ENCODE data around the gene KAT2A.

The KAT2A gene

DNA sequence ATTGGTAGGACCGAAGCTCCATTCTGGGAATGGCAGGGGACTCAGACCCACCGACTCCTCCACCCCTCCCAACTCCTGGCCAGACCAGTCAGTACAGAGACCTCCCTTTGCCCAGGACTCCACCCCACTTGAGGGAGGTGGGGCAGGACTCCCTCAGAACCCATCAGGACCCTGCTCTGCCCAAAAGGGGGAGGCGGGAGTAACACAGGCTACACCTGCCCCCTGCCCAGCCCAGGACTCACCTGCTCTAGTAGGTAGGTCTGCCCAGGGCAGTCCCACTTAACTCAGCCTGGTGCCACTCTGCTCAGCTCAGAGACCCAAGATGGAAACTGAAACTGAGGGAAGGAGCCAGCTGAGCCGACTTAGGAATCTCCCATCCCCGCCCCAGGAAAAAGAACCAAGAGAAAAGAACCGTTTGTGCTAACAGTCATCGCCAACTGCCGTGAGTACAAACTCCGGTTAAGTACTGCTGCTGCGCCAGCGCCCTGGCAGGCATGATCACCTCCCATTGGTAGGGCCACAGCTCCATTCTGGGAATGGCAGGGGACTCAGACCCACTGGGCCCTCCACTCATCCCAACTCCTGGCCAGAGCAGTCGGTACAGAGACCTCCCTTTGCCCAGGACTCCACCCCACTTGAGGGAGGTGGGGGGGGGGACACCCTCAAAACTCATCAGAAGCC, 9.2 kb downstream of the KAT2A start:
- Histone ChIP-seq H3K4me2 (ENCODE audit: low read length) (no peak overlapping the region), H3K4me1 (ENCODE audit: control insufficient read depth, low read depth, low read length) (peaks cover 3% of the 10 kb centered on the region), H2BK15ac (replicated peaks; ENCODE audit: low read depth) (no peak overlapping the region), H2AK5ac (ENCODE audit: low read length) (no peak overlapping the region), H3K4me3 (ENCODE audit: low read length) (no peak overlapping the region), H3K9ac (ENCODE audit: low read length) (no peak overlapping the region), H3K56ac (ENCODE audit: low read length) (no peak overlapping the region), H3K79me1 (ENCODE audit: low read length) (no peaks in the 10 kb centered on the region), H3K79me2 (ENCODE audit: control insufficient read depth, insufficient read depth, low read length) (no peaks in the 10 kb centered on the region), H3K27ac (ENCODE audit: low read depth, low read length) (no peak overlapping the region), H3K36me3 (ENCODE audit: control insufficient read depth, insufficient read depth, low read length) (peaks cover 4% of the 10 kb centered on the region), H2BK5ac (ENCODE audit: low read length) (no peak overlapping the region), H4K8ac (ENCODE audit: low read depth, low read length) (no peak overlapping the region), H3K23ac (ENCODE audit: low read length) (no peak overlapping the region), H3K18ac (ENCODE audit: low read length) (no peak overlapping the region), H4K5ac (ENCODE audit: low read length) (no peak overlapping the region), H2BK120ac (ENCODE audit: low read depth, low read length) (no peak overlapping the region), H3K27me3 (ENCODE audit: insufficient read depth, low read length, poor library complexity) (no peaks in the 10 kb centered on the region), H3K4ac (ENCODE audit: low read depth, low read length) (no peak overlapping the region)
- WGBS (ENCODE audit: extremely low coverage, insufficient coverage, low lambda C conversion rate): no CpG with 5 or more reads among the region's 12 CpGs
- no peak for DNase-seq

- H3K27ac ChIP-seq (ENCODE audit: low read depth, low read length): no peak overlapping the region
- DNase-seq: no peak
- H3K9ac ChIP-seq (ENCODE audit: low read length): no peak overlapping the region
- H3K18ac ChIP-seq (ENCODE audit: low read length): no peak overlapping the region
- H3K79me2 ChIP-seq (ENCODE audit: control insufficient read depth, insufficient read depth, low read length): no peaks in the 10 kb centered on the region
- H3K4me1 ChIP-seq (ENCODE audit: control insufficient read depth, low read depth, low read length): peaks cover 3% of the 10 kb centered on the region
- no peak overlapping the region for H4K5ac ChIP-seq (ENCODE audit: low read length)
- H3K4me3 ChIP-seq (ENCODE audit: low read length): no peak overlapping the region
- H2BK5ac ChIP-seq (ENCODE audit: low read length): no peak overlapping the region
- no peak overlapping the region for H3K56ac ChIP-seq (ENCODE audit: low read length)
- no peak overlapping the region for H2AK5ac ChIP-seq (ENCODE audit: low read length)
- H2BK15ac ChIP-seq (replicated peaks; ENCODE audit: low read depth): no peak overlapping the region
- H3K27me3 ChIP-seq (ENCODE audit: insufficient read depth, low read length, poor library complexity): no peaks in the 10 kb centered on the region
- no peak overlapping the region for H2BK120ac ChIP-seq (ENCODE audit: low read depth, low read length)
- H3K36me3 ChIP-seq (ENCODE audit: control insufficient read depth, insufficient read depth, low read length): peaks cover 4% of the 10 kb centered on the region
- no peaks in the 10 kb centered on the region for H3K79me1 ChIP-seq (ENCODE audit: low read length)
- no peak overlapping the region for H3K4ac ChIP-seq (ENCODE audit: low read depth, low read length)
- no peak overlapping the region for H3K4me2 ChIP-seq (ENCODE audit: low read length)
- H4K8ac ChIP-seq (ENCODE audit: low read depth, low read length): no peak overlapping the region
- H3K23ac ChIP-seq (ENCODE audit: low read length): no peak overlapping the region
- WGBS (ENCODE audit: extremely low coverage, insufficient coverage, low lambda C conversion rate): no CpG with 5 or more reads among the region's 11 CpGs
Observed at GRCh38 chr17:42111265-42111636, 9.9 kb downstream of the KAT2A start.

GRCh38 chr17:42110301-42111264, 10.6 kb downstream of the KAT2A start:
- no peak overlapping the region for H3K4me2 ChIP-seq (ENCODE audit: low read length)
- H3K27me3 ChIP-seq (ENCODE audit: insufficient read depth, low read length, poor library complexity): no peaks in the 10 kb centered on the region
- peaks cover 3% of the 10 kb centered on the region for H3K4me1 ChIP-seq (ENCODE audit: control insufficient read depth, low read depth, low read length)
- H4K8ac ChIP-seq (ENCODE audit: low read depth, low read length): no peak overlapping the region
- no peak overlapping the region for H2BK5ac ChIP-seq (ENCODE audit: low read length)
- H3K56ac ChIP-seq (ENCODE audit: low read length): no peak overlapping the region
- H3K23ac ChIP-seq (ENCODE audit: low read length): no peak overlapping the region
- no peak overlapping the region for H3K18ac ChIP-seq (ENCODE audit: low read length)
- no peaks in the 10 kb centered on the region for H3K79me2 ChIP-seq (ENCODE audit: control insufficient read depth, insufficient read depth, low read length)
- no peak overlapping the region for H3K27ac ChIP-seq (ENCODE audit: low read depth, low read length)
- no peak for DNase-seq
- no peak overlapping the region for H2BK120ac ChIP-seq (ENCODE audit: low read depth, low read length)
- no peak overlapping the region for H4K5ac ChIP-seq (ENCODE audit: low read length)
- H2BK15ac ChIP-seq (replicated peaks; ENCODE audit: low read depth): no peak overlapping the region
- no peak overlapping the region for H3K9ac ChIP-seq (ENCODE audit: low read length)
- H3K4ac ChIP-seq (ENCODE audit: low read depth, low read length): no peak overlapping the region
- H3K4me3 ChIP-seq (ENCODE audit: low read length): no peak overlapping the region
- peaks cover 2% of the 10 kb centered on the region for H3K36me3 ChIP-seq (ENCODE audit: control insufficient read depth, insufficient read depth, low read length)
- H2AK5ac ChIP-seq (ENCODE audit: low read length): no peak overlapping the region
- H3K79me1 ChIP-seq (ENCODE audit: low read length): no peaks in the 10 kb centered on the region
- WGBS (ENCODE audit: extremely low coverage, insufficient coverage, low lambda C conversion rate): no CpG with 5 or more reads among the region's 18 CpGs

DNA sequence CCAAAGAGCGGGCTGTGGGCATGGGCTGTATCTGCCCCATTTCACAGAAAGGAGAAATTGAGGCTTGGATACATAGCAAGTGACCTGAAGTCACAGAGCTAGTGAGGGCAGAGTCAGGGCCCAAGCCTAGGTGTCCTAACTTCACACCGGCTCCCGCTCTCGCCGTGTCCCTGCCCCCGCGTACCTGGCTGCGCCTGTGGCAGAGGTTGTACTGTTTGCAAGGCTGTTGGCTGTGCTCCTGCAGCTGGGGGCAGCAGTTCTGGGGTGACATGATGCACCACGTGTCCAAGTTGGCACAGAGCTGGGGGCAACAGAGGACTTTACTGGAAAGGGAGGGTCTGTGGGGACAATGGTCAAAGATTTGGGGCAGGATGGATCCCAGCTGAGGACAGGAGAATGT, 12.1 kb downstream of the KAT2A start:
- Histone ChIP-seq H3K27ac (ENCODE audit: low read depth, low read length) (no peak overlapping the region), H3K79me1 (ENCODE audit: low read length) (no peaks in the 10 kb centered on the region), H3K9ac (ENCODE audit: low read length) (no peak overlapping the region), H3K4ac (ENCODE audit: low read depth, low read length) (no peak overlapping the region), H2BK15ac (replicated peaks; ENCODE audit: low read depth) (no peak overlapping the region), H2AK5ac (ENCODE audit: low read length) (no peak overlapping the region), H3K4me1 (ENCODE audit: control insufficient read depth, low read depth, low read length) (peaks cover 3% of the 10 kb centered on the region), H3K27me3 (ENCODE audit: insufficient read depth, low read length, poor library complexity) (no peaks in the 10 kb centered on the region), H3K79me2 (ENCODE audit: control insufficient read depth, insufficient read depth, low read length) (no peaks in the 10 kb centered on the region), H3K18ac (ENCODE audit: low read length) (no peak overlapping the region), H3K36me3 (ENCODE audit: control insufficient read depth, insufficient read depth, low read length) (no peaks in the 10 kb centered on the region), H4K5ac (ENCODE audit: low read length) (no peak overlapping the region), H2BK120ac (ENCODE audit: low read depth, low read length) (no peak overlapping the region), H3K4me3 (ENCODE audit: low read length) (no peak overlapping the region), H2BK5ac (ENCODE audit: low read length) (no peak overlapping the region), H3K23ac (ENCODE audit: low read length) (no peak overlapping the region), H3K4me2 (ENCODE audit: low read length) (no peak overlapping the region), H3K56ac (ENCODE audit: low read length) (no peak overlapping the region), H4K8ac (ENCODE audit: low read depth, low read length) (no peak overlapping the region)
- no CpG with 5 or more reads among the region's 9 CpGs for WGBS (ENCODE audit: extremely low coverage, insufficient coverage, low lambda C conversion rate)
- DNase-seq: no peak

DNA sequence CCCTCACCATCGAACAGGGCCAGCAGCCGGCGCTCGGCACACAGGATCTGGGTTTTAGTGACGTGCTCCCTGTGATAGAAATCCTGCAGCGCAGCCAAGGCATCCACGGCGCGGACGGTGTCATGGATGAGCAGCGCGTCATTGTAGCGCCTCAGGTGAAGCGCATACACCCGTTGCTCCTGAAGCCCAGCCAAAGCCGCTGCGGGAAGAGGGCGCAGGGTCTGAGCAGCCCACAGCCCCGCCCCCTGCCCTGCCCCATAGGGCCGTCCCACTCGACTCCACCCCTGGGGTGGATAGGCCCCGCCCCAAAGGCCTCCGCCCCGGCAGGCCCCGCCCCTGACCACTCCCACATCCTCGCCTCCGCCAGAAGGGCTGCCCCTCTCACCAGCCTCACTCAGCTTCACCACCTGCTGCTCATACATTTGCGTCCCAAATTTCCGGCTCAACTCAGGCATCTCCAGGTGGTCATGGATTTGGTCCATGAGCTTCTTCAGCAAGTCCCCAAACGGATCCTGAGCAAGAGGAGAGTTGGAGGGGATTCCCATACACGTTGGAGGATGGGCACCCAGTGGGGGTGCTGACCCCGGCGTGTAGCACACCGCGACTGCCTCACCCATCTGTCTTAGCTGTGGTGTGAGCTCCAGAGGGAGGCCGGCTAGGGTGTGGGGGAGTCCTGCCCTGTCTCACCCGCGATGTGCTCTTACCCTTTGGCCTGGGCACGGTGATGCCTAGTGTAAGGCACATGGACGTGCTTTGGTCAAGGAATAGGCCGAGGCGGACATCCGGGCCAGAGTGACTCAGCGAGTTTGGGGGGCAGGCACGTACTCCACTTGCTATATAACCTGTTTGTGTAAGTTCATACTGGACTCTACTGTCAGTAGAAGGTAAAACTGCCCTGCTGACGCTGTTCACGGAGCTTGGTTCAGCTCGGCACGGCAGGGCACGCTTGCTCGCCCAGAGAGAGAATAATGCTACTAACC, 13.3 kb downstream of the KAT2A start:
- no peak overlapping the region for H2AK5ac ChIP-seq (ENCODE audit: low read length)
- H3K79me1 ChIP-seq (ENCODE audit: low read length): no peaks in the 10 kb centered on the region
- no peak overlapping the region for H3K18ac ChIP-seq (ENCODE audit: low read length)
- no peaks in the 10 kb centered on the region for H3K27me3 ChIP-seq (ENCODE audit: insufficient read depth, low read length, poor library complexity)
- peak overlapping the region; percentile 77 for H3K4me2 ChIP-seq (ENCODE audit: low read length)
- no peak overlapping the region for H3K4ac ChIP-seq (ENCODE audit: low read depth, low read length)
- no peak overlapping the region for H3K23ac ChIP-seq (ENCODE audit: low read length)
- H3K79me2 ChIP-seq (ENCODE audit: control insufficient read depth, insufficient read depth, low read length): no peaks in the 10 kb centered on the region
- no peak overlapping the region for H2BK15ac ChIP-seq (replicated peaks; ENCODE audit: low read depth)
- DNase-seq: peak; percentile 96
- peaks cover 3% of the 10 kb centered on the region for H3K4me1 ChIP-seq (ENCODE audit: control insufficient read depth, low read depth, low read length)
- peak overlapping the region; percentile 34 for H3K4me3 ChIP-seq (ENCODE audit: low read length)
- no peak overlapping the region for H4K5ac ChIP-seq (ENCODE audit: low read length)
- peak overlapping the region; percentile 76 for H3K56ac ChIP-seq (ENCODE audit: low read length)
- no CpG with 5 or more reads among the region's 51 CpGs for WGBS (ENCODE audit: extremely low coverage, insufficient coverage, low lambda C conversion rate)
- H3K27ac ChIP-seq (ENCODE audit: low read depth, low read length): no peak overlapping the region
- no peaks in the 10 kb centered on the region for H3K36me3 ChIP-seq (ENCODE audit: control insufficient read depth, insufficient read depth, low read length)
- H4K8ac ChIP-seq (ENCODE audit: low read depth, low read length): no peak overlapping the region
- H3K9ac ChIP-seq (ENCODE audit: low read length): no peak overlapping the region
- no peak overlapping the region for H2BK120ac ChIP-seq (ENCODE audit: low read depth, low read length)
- H2BK5ac ChIP-seq (ENCODE audit: low read length): no peak overlapping the region
